ENCODE measurements around the gene CAMK2D.
A peak's percentile ranks its signal among the peaks of the same experiment; 100 is the strongest.

CAMK2D gene

DNA sequence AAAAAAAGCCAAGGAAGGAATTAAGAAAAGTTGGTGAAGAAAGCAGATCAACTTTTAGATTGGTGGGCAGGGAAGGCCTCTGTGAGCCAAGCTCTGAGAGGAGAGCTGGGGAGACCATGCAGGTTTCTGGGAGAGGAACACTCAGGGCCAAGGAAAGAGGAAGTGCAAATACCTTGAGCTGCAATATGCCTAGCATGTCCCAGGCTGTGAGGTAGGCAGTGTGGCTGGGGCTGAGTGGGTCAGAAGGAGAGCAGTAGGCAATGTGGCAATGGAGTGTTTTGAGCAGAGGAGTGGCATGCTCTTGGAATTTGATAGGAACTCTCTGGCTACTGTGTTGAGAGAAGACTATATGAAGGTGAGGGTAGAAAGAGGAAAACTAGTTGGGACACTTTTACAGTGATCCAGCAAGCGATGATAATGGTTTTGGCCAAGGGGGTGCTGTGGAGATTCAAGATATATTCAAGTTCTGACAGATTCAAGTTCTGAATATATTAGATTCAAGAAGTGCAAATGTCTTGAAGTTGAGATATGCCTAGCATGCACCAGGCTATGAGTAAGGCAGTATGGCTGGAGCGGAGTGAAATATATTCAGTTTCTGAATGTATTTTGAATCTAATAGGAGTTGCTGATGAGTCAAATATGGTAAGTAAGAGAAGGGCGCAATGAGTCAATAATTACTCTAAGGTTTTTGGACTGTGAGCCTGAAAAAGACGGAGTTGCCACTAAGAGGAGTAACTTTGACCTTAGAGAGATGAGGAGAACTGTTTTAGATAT is 172.5 kb downstream of the CAMK2D start:
- H3K4me1 ChIP-seq (ENCODE audit: control insufficient read depth, insufficient read depth, low read length) = peaks cover 15% of the 10 kb centered on the region
- H3K9ac ChIP-seq (ENCODE audit: low read depth, low read length) = no peak overlapping the region
- H3K4me3 ChIP-seq (ENCODE audit: low read depth, low read length) = no peak overlapping the region
- H3K27me3 ChIP-seq (ENCODE audit: control insufficient read depth, insufficient read depth, low read length) = no peaks in the 10 kb centered on the region
- no peaks in the 10 kb centered on the region for H3K36me3 ChIP-seq (ENCODE audit: control insufficient read depth, insufficient read depth, low read length)
- no peak overlapping the region for H3K27ac ChIP-seq (ENCODE audit: low read depth, low read length)
- H3K9me3 ChIP-seq (ENCODE audit: control insufficient read depth, insufficient read depth, low read length) = no peaks in the 10 kb centered on the region

DNA sequence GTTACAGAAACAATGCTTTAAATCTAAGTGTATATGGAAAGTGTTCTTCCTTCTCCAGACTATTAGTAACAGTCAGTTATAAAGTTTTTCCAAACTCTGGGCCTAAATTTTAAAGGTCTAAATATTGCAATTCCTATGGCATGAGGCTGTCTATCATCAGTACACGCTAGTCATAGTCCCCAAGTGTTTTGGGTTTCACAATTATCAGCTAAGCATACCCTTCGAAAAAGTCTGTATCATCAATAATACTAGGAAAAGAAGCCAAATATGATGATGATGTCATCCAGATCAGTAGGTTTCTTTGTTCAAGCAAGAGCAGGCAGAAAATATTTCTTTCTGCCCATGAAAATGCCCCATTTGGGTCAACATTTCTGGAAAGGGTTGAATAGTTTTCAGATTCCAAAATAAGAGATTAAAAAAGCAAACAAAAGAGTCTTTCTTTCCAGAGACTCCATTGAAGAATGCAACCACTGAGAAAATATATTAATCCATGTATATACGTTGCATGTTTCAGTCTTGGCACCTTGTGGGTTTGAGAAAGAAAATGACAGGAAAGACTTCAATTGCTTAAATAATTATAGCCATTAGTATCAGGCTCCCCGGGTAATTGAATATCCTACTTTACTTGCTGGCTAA is 173.8 kb downstream of the CAMK2D start:
- Histone ChIP-seq H3K36me3 (ENCODE audit: control insufficient read depth, insufficient read depth, low read length) (no peaks in the 10 kb centered on the region), H3K27ac (ENCODE audit: low read depth, low read length) (no peak overlapping the region), H3K4me1 (ENCODE audit: control insufficient read depth, insufficient read depth, low read length) (peaks cover 20% of the 10 kb centered on the region)

DNA sequence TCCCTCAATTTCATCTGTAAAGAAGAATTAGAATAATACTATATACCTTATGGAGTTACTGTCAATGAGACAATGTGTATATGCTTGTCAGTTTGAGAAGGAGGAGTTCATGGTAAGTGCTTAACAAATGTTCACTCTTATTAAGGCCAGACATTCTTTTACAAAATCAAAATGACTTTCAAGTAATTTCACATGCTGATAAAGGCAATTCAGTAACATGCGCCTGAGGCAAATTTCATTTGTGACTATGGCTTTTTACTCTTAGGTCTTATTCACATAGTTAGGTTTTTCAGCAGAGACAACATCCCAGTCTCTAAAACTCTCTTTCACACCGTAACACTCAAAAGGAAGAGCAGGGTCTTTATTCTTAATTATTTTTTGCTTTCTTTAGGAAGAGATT is 174.4 kb downstream of the CAMK2D start:
- Histone ChIP-seq H3K9me3 (ENCODE audit: control insufficient read depth, insufficient read depth, low read length) (no peaks in the 10 kb centered on the region), H3K27me3 (ENCODE audit: control insufficient read depth, insufficient read depth, low read length) (no peaks in the 10 kb centered on the region), H3K27ac (ENCODE audit: low read depth, low read length) (no peak overlapping the region), H3K4me1 (ENCODE audit: control insufficient read depth, insufficient read depth, low read length) (peaks cover 20% of the 10 kb centered on the region), H3K4me3 (ENCODE audit: low read depth, low read length) (no peak overlapping the region), H3K36me3 (ENCODE audit: control insufficient read depth, insufficient read depth, low read length) (no peaks in the 10 kb centered on the region), H3K9ac (ENCODE audit: low read depth, low read length) (no peak overlapping the region)

More for the DNA sequence above, 173.8 kb downstream of the CAMK2D start:
- Histone ChIP-seq H3K9ac (ENCODE audit: low read depth, low read length) (no peak overlapping the region), H3K27me3 (ENCODE audit: control insufficient read depth, insufficient read depth, low read length) (no peaks in the 10 kb centered on the region), H3K9me3 (ENCODE audit: control insufficient read depth, insufficient read depth, low read length) (no peaks in the 10 kb centered on the region), H3K4me3 (ENCODE audit: low read depth, low read length) (no peak overlapping the region)

DNA sequence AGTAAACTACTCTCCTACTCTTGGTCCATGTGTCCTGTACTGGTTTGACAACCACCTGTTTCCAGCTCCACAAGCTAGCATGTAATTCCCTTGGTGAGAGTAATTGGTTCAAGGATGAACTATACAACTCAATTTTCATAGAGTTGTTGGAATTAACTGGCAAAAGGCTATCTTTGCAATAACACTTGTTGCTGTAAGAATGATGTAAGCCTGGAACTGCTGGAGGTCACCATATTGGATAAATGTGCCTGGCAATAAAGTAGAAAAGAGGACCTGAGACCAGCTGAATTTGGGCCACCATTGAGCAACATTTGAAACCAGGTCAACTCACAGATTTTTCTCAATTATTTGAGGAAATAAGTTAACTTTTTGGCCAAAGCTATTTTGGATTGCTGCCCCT is 175.5 kb downstream of the CAMK2D start:
- H3K4me1 ChIP-seq (ENCODE audit: control insufficient read depth, insufficient read depth, low read length) = peaks cover 20% of the 10 kb centered on the region
- no peak overlapping the region for H3K9ac ChIP-seq (ENCODE audit: low read depth, low read length)
- H3K27me3 ChIP-seq (ENCODE audit: control insufficient read depth, insufficient read depth, low read length) = no peaks in the 10 kb centered on the region
- H3K4me3 ChIP-seq (ENCODE audit: low read depth, low read length) = no peak overlapping the region
- H3K9me3 ChIP-seq (ENCODE audit: control insufficient read depth, insufficient read depth, low read length) = no peaks in the 10 kb centered on the region
- no peak overlapping the region for H3K27ac ChIP-seq (ENCODE audit: low read depth, low read length)
- no peaks in the 10 kb centered on the region for H3K36me3 ChIP-seq (ENCODE audit: control insufficient read depth, insufficient read depth, low read length)

DNA sequence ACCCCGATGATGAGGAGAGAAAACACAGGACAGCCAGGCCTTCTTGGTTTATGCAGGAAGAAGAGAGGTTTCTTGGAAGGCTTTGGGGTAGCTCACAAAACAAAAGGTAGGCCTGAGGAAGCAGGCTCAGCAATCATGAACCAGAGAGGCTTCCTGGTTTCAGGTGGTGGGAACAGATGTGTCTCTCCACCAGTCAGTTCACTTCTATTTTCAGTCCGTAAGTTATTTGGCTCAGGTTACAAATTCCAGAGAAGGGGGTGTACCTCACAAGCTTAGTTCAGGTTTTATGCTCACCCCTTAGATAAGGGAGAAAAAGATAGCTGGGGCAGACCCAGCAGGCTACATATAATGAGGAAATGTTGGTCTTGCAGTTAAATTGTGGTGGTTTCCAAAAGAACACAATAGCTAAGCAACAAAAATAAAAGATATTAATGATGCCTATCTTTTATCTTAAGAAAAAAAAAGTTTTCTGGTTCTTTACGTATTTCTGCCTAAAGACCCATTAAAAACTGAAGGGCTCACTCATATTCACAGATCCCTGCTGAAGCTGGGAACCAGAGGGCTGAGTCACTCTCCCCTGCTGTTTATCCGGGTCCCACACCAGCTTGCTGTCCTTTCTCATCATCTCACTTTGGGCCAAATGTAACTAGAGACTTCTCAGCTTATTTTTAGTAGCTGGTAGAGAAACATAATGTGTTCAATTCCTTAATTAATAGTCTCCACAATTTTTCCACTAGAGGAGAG is 177.0 kb downstream of the CAMK2D start:
- Histone ChIP-seq H3K4me3 (ENCODE audit: low read depth, low read length) (no peak overlapping the region), H3K36me3 (ENCODE audit: control insufficient read depth, insufficient read depth, low read length) (no peaks in the 10 kb centered on the region), H3K9me3 (ENCODE audit: control insufficient read depth, insufficient read depth, low read length) (no peaks in the 10 kb centered on the region), H3K9ac (ENCODE audit: low read depth, low read length) (peak overlapping the region; percentile 18; the same call in 1 of the 2 replicates), H3K4me1 (ENCODE audit: control insufficient read depth, insufficient read depth, low read length) (peaks cover 20% of the 10 kb centered on the region), H3K27me3 (ENCODE audit: control insufficient read depth, insufficient read depth, low read length) (no peaks in the 10 kb centered on the region), H3K27ac (ENCODE audit: low read depth, low read length) (peak overlapping the region; percentile 96)

DNA sequence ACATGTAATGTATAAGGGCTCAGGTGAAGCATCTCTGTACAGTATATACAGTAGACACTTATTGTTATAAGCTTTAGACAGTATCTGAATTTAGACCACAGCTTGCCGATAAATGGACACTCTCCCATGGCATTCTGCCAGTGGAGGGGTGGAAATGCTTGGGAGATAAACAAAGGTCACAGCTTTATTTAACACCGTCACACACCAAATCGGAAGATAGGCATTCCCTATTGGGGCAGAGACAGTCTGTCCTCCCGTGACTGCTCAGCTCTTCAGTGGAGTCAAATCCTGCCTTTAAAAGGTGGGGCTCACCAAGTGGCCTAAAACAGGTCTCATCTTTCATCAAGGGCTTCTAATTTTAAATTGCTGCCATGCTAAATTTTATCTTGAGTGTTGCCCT is 178.8 kb downstream of the CAMK2D start:
- Histone ChIP-seq H3K36me3 (ENCODE audit: control insufficient read depth, insufficient read depth, low read length) (no peaks in the 10 kb centered on the region), H3K27ac (ENCODE audit: low read depth, low read length) (no peak overlapping the region), H3K9me3 (ENCODE audit: control insufficient read depth, insufficient read depth, low read length) (no peaks in the 10 kb centered on the region), H3K4me1 (ENCODE audit: control insufficient read depth, insufficient read depth, low read length) (peaks cover 20% of the 10 kb centered on the region), H3K4me3 (ENCODE audit: low read depth, low read length) (no peak overlapping the region), H3K27me3 (ENCODE audit: control insufficient read depth, insufficient read depth, low read length) (no peaks in the 10 kb centered on the region), H3K9ac (ENCODE audit: low read depth, low read length) (no peak overlapping the region)

DNA sequence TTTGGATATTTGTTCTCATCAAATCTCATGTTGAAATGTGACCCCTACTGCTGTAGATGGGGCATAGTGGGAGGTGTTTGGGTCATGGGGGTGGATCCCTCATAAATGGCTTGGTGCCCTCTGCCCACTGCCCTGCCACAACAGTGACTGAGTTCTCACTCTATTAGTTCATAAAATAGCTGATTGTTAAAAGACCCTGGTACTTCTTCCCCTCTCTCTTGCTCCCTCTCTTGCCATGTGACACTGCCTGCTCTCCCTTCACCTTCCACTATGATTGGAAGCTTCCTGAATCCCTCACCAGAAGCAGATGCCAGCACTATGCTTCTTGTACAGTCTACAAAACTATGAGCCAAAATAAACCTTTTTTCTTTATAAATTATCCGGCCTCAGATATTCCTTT is 182.2 kb downstream of the CAMK2D start:
- H3K4me1 ChIP-seq (ENCODE audit: control insufficient read depth, insufficient read depth, low read length) = peaks cover 17% of the 10 kb centered on the region
- H3K36me3 ChIP-seq (ENCODE audit: control insufficient read depth, insufficient read depth, low read length) = no peaks in the 10 kb centered on the region
- H3K4me3 ChIP-seq (ENCODE audit: low read depth, low read length) = no peak overlapping the region
- H3K27ac ChIP-seq (ENCODE audit: low read depth, low read length) = no peak overlapping the region
- H3K27me3 ChIP-seq (ENCODE audit: control insufficient read depth, insufficient read depth, low read length) = no peaks in the 10 kb centered on the region
- no peak overlapping the region for H3K9ac ChIP-seq (ENCODE audit: low read depth, low read length)
- no peaks in the 10 kb centered on the region for H3K9me3 ChIP-seq (ENCODE audit: control insufficient read depth, insufficient read depth, low read length)

DNA sequence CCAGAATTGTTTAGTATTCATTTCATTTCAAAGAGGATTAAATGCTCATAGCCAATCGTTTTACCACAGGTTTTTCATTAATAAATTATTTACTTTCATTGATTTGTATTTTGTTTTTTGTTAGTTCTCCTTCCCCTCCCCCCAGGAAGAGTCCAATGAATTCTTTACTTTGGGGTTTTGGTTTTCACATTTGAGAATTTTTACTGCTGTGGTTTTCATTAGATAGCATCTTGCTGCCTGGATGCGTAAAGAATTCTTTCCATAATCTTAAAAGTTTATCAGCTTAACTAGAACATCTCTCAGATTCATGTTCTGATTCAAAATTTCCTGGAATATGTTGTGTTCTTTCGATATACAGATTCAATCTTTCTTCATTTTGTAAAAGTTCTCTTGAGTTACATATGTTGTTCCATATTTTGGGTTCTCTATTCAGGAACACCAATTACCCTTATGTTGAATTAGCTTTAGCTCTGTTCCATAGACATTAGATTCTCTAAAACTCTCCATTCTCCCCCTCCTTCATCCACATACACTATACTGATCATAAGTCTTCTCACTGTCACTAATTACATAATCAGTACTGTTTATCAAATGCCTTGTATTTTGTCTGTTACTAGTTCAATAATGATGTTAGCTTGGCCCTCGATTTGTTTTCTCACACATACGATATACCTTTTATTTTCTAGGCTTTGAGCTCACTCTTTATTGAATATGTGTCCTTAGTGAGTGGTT is 184.4 kb downstream of the CAMK2D start:
- Histone ChIP-seq H3K9me3 (ENCODE audit: control insufficient read depth, insufficient read depth, low read length) (no peaks in the 10 kb centered on the region), H3K4me3 (ENCODE audit: low read depth, low read length) (no peak overlapping the region), H3K36me3 (ENCODE audit: control insufficient read depth, insufficient read depth, low read length) (no peaks in the 10 kb centered on the region), H3K27me3 (ENCODE audit: control insufficient read depth, insufficient read depth, low read length) (no peaks in the 10 kb centered on the region), H3K4me1 (ENCODE audit: control insufficient read depth, insufficient read depth, low read length) (peaks cover 9% of the 10 kb centered on the region; the same call in 1 of the 2 replicates), H3K27ac (ENCODE audit: low read depth, low read length) (no peak overlapping the region), H3K9ac (ENCODE audit: low read depth, low read length) (no peak overlapping the region)

DNA sequence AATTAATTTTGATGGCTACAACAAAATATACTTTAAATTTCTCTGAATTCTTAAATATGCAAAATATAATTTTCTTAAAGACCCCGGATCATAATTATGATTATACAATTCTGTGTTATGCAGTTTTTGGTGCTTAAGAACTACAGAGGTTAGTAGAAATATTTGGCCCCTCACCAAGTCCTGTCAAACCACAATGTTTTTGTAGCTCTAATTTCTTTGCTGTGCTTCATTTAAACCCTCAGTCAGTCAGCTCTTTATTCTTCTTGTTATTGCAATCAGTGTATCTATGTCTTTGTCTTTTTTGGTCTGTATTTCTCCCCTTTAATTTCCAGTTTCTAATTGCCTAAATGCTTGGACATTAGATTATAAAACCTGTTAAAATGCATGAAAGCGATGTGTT is 186.1 kb downstream of the CAMK2D start:
- Histone ChIP-seq H3K36me3 (ENCODE audit: control insufficient read depth, insufficient read depth, low read length) (no peaks in the 10 kb centered on the region), H3K9ac (ENCODE audit: low read depth, low read length) (no peak overlapping the region), H3K4me1 (ENCODE audit: control insufficient read depth, insufficient read depth, low read length) (peaks cover 9% of the 10 kb centered on the region; the same call in 1 of the 2 replicates), H3K4me3 (ENCODE audit: low read depth, low read length) (no peak overlapping the region), H3K27me3 (ENCODE audit: control insufficient read depth, insufficient read depth, low read length) (no peaks in the 10 kb centered on the region), H3K27ac (ENCODE audit: low read depth, low read length) (no peak overlapping the region), H3K9me3 (ENCODE audit: control insufficient read depth, insufficient read depth, low read length) (no peaks in the 10 kb centered on the region)

DNA sequence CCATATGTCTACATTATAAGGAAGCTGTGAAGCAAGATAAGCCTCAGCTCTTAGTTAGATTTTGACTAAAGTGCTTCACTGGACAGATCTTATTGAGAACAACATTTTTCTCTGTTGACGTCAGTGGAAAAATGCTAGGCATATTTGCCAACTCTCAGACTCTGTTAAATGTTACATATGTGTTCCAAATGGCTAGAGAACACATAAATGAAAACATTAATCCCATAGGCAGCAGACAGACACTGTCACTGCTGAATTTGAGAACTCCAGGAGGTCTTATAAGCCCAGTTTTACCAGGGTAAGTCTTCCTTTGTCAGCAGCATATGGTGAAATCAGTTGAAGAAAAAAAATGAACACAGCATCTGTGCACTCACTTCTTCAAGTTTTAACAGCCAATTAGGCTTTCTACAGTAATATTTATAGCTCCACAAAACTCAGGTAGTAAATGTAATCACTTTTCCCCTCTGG is 186.9 kb downstream of the CAMK2D start:
- H3K9ac ChIP-seq (ENCODE audit: low read depth, low read length) = no peak overlapping the region
- H3K9me3 ChIP-seq (ENCODE audit: control insufficient read depth, insufficient read depth, low read length) = no peaks in the 10 kb centered on the region
- H3K36me3 ChIP-seq (ENCODE audit: control insufficient read depth, insufficient read depth, low read length) = no peaks in the 10 kb centered on the region
- H3K4me1 ChIP-seq (ENCODE audit: control insufficient read depth, insufficient read depth, low read length) = peaks cover 9% of the 10 kb centered on the region; the same call in 1 of the 2 replicates
- H3K27me3 ChIP-seq (ENCODE audit: control insufficient read depth, insufficient read depth, low read length) = no peaks in the 10 kb centered on the region
- no peak overlapping the region for H3K27ac ChIP-seq (ENCODE audit: low read depth, low read length)
- H3K4me3 ChIP-seq (ENCODE audit: low read depth, low read length) = no peak overlapping the region
